NCI-H2196 treated with DMSO at 0.1 percent for 48 hours (cell line): ENCODE data around the gene GABRR3.
"Not testable (repeated sequence)": the region's sequence is repeated elsewhere in the genome, so short reads cannot be mapped to it uniquely, and the experiment has no call there.

ENCODE experiments used
- DNase-seq: peaks from one replicate; lab custom pipeline; 2025; ENCODE audit not compliant: unreplicated experiment; lab: John Stamatoyannopoulos, UW

The GABRR3 gene

DNA sequence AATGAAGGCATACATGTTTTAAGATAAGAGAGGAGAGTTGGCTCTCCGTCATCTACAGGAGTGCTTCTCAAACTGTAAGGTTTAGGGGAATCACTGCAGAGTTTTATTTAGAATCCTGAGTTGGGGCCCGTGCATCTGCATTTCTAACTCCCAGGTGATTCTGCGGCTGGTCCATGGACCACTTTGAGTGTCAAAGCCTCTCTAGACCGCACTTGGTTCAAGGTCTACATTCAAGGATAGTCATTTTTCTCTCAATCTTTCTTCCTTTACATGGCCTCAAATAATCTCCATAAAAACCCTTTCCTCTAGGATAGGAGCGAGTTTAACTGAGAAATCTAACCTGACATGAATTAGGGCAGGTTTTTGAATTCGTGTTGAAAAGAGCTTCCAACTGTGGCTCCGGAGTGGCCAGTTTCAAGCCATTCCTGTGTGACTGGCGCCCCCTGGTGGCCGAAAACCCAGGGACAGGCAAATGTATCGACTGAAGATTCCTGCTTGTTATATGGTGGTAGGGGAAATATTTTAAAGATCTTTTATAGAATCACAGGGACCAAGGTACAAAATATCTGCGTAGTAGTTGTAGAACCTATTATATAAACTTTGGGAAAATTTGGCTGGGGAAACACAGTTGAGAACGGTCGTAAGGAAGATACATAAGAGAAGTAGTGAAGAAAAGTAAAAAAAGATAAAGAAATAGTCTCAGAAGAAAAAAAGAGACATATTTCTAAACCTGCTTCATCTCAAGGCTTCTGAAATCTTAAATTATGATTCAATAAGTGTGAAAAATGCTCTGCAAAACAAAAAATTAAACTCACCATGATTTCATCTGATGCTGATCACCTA lies 11.9 kb downstream of the GABRR3 start:
- DNase-seq: peak; percentile 20

DNA sequence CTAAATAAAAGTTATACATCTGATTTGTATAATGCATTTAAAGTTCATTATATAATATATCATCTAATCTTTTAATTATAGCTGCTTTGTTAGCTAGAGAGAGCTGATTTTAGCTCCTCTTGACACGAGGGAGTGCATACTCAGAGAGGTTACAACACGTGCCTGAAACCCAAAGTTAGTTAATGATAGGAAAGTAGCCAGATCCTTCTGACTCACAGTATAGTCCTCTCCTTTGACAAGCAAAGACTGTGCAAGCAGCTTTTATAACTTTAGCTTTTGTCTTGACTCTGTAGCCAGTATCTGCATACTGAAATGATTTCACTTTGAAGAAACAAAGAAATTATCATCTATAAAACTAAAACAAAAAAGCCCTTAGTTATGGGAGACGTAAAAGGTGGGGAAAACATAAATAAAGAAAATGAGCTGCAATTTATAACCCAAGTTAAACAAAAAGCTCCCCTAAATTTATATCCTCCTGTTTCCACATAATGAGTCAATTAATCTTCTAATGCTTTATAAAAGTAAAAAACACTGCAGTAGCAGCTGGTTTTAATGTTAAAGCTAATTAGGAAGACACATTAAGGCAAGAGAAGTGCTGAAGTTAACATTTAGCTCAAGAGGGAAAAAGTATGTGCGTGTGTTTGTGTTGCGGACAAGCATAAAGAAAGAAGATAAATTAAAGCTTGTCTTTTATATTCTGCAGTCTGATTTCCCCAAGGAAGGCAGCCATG lies 13.1 kb downstream of the GABRR3 start:
- DNase-seq: no peak

DNA sequence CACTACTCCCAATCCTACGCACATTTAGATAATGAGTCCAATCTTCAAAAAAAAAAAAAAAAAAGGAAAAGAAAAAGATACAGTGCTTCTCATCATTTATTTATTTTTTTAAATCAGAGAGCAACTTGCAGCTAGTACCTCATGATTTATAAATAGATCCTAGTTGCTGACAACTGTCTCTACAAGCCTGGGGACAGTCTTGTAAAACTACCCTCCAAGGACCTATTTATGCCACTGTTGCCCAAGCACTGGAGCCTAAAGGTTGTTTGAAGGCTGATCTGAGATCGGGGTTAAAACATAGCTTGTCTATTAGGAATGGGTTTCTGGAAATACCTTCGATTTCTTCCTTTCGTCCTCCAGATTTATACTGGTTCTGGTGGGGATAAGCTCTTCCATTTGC lies 14.7 kb downstream of the GABRR3 start:
- DNase-seq: no peak

DNA sequence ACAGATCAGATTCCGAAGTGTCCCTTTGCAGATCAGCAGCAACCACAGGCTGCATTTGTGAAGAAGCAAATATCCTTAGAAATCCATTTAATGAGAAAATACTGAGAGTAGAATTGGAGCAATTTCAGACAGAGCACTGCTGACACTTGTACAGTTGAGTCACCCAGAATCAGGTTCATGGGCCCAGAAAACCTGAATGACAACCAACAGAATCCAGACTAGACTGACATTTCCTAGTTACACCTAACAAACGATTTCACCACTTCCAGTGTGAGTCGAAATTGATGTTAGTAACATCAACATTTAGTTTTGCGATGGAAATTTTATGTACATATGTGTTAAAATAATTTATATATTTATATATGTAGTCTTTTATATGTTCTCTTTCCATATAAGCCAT lies 16.8 kb downstream of the GABRR3 start:
- DNase-seq: no peak

DNA sequence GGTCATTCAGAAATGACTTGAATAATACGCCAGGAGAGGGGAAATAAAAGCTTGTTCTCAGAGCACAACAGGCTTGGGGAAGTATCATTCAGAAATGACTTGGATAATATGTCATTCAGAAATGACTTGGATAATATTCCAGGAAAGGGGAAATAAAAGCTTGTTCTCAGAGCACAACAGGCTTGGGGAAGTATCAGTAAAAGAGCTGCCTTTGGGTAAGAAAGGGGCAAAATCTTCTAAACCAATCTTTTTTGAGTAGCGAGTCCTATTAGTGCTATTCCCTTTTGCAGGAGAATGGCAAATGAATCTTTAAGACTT lies 20.9 kb downstream of the GABRR3 start:
- DNase-seq: no peak

DNA sequence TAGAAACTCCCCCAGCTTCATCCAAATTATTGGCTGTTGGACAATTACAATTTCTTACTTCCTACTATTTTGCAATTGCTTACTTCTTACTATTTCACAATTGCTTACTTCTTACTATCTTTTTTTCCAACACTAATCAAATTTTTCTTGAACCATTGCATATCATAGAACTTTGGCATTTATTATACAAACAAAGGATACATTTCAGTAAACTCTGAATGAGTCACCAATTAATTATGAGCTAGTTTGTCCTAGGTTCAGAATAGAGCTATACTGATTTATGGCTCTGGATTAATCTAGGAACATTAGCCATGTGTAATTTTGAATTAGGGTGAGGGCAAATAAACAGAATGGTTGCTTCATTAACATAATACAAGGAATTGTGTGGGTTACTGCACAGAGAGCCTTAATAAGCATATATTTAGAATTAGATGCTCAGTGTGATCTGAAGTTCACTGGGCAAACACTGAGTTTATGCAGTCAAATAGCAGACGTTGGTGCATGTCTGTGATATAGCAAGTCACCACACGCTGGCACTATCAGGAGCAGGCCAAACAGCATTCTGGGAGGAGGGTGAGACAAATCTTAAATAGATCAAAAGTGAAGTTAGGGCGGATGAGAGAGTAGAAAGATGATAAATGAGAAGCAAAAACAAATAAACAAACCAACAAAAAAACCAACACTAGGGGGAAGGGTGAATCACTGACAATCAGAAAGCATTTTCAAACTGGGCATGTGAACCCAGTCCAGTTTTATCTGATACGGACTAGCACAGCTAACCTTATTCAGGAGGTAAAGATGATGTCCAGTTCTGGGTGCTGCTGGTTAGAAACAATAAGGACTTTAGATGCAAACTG lies 21.5 kb downstream of the GABRR3 start:
- DNase-seq: no peak

DNA sequence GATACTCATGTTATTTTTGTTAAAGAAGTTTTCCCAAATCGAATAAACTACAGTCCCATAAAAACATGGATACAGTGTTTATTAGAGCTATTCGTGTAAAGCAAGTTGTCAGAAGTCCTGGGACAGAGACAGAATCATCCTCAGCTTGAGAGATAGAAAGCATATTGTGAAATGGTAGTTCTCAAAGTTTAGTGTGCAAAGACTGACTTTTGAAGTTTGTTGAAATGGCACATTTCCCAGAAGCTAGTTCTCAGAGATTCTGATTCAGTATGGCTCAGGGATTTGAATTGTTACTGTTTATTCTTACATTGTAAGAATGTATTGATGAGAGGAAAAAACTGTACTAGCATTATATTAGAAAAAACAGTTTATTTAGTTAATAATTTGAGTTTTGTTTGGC lies 22.1 kb downstream of the GABRR3 start:
- DNase-seq: no peak

DNA sequence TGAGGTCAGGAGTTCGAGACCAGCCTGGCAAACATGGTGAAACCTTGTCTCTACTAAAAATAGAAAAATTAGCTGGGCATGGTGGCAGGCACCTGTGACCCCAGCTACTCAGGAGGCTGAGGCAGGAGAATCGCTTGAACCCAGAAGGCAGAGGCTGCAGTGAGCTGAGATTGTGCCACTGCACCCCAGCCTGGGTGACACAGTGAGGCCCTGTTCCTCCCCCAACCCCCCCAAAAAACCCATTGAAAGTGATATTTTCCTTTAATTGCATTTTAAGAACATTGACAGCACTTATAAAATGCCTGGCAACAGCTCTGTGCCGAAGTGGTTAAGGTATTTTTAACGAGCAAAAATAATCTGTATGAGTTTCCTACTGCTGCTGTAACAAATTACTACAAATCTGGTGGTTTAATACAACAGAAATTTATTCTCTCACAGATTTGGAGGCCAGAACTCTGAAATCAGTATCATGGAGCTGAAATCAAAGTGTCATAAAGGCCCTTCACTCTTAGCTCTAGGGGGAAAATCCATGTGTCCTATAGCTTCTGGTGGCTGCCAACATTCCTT lies 24.1 kb downstream of the GABRR3 start:
- DNase-seq: not testable (repeated sequence)

DNA sequence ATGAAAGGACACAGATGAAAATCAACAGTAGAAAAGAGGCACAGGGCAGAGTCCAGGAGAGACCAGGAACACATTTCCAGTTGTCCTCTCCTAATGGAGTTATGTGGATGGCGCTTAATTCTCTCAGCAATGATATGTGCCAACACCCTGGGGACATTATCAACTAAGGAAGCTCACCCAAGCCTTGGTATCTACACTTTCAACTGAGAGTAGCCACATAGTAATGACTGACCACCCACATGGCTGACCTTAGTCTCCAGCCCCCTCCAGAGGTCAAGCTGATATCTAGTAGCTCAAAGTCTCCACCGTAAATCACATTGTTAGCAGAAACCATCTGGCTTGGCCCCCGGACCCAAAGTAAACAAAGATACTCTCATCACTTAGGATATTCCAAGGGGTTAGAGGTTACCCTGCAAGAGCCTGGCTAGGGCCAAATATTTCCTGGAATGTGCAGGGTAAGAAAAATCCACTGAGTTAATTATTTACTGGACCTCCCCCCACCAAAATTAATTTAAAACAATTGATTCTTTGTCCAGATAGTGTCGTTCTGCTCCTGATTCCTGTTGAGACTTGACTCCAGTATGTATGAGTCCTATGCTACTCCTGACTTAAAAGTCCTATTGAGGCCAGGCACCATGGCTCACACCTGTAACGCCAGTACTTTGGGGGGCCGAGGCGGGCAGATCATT lies 24.8 kb downstream of the GABRR3 start:
- DNase-seq: no peak

DNA sequence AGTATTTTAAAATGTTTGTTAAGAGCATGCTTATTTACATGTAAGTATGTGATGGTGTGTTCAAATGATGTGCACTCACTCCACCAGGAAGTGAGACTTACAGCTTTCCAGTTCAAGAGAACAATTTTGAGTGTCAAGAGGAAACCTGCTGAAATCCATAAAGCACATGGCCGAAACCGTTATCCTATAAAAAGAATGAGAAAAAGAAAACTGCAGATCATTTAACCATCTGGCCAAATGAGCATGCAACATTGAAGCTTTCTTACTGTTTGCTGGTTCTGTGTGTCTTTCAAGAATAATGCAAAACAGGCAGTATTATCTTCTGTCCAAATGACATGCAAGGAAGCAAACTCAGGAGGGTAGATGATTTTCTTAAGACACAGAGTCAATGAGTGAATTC lies 26.3 kb downstream of the GABRR3 start:
- DNase-seq: no peak

DNA sequence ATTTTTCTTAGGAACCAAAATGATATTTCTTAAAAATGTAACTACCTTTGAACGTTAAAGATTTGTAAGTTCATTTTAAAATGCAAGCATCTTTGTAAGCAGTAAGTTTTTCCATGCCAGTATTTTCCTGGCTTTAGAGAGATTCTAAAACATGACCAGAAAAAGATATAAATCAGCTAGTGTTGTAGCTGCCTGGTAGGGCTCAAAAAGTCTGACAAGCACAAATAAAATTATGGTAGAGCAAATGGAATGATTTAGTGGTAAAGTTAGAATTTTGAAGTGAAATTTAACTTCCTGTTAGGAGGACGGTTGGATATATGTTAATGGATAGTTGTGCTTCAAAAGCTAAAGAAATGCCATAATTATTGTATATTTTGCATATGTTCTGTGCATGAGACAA lies 29.7 kb downstream of the GABRR3 start:
- DNase-seq: no peak

DNA sequence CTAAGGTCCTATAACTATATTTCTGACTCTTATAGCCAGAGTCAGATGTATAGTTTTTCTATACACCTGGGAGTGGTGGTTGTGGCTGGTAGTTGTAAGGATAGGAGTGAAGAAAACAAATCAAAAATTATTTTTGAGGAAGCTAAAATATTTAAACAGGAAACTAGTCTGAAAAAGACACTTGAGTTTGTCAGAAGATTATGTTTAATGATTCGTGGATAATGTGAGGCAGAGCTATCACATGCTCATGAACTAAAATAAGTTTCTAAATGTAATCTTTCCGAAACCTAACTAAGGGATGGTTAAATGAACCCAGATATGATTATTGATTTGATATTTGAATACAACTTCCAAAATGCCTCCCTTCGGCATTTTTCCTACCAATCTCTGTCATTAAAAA lies 30.4 kb downstream of the GABRR3 start:
- no peak for DNase-seq

DNA sequence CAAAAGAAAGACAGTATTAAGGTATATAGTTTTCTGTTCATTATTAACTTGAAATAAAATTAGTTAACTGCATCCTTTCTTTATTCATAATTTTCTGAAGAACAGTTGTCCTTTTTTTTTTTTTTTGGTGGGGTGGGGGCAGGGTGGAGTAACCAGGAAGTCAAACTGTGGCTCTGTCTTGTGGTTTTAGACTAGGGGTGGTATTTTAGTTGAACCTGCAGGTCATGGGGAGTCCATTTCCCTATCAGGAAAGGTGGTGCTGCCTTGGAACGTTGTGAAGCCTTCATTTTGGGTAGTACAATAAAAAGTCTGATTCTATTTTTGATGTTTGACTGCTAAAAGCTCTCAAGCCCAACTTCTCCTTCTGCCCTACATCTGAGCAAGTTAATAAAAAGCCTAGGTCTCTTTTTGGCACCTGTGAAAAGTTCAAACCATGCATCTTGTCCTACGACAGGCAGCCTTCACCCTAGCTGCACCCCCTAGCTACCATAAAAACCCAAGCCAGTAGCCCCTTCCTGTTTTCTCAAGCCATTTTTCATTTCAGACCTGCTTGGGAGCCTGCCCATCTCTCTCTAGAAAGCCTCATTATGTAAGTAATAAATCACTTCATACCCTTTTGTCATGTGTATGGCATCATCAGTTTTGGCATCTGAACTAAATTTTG lies 31.7 kb downstream of the GABRR3 start:
- DNase-seq: no peak

DNA sequence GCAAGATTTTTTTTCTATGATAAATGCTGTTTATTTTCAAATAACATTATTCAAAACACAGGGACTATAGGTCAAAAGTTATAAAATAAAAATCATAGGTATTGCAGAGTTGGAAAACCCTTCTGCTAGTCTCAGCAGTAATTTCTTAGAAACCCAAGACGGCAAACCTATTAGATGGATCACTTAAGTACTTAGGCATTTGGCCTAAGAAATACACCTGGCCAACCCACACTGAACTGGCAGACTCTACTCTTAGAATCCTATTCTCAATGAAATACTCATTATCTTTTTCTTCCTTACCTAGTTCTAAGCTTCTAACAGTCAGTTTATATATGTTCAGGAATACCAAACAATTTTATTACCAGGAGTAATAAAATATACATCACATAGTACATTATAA lies 32.4 kb downstream of the GABRR3 start:
- DNase-seq: no peak

DNA sequence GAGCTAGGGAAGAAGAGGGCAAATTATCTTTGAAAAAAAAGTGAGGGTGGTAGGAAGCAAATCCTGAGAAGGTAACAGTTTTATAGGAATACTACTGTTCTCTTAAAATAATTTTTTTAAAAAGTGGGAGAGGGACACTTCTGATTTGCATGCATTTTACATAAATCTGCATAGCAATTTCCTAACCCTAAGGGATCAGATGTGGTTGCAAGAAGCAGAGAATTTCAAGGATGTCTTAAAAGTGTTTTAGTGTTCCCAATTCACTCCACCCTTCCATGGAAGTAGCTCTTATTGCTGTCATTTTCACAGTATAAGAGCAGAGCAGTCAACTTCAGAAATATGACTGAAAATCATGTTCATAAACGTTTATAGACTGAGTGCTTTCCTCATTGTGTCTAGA lies 35.1 kb downstream of the GABRR3 start:
- DNase-seq: no peak

DNA sequence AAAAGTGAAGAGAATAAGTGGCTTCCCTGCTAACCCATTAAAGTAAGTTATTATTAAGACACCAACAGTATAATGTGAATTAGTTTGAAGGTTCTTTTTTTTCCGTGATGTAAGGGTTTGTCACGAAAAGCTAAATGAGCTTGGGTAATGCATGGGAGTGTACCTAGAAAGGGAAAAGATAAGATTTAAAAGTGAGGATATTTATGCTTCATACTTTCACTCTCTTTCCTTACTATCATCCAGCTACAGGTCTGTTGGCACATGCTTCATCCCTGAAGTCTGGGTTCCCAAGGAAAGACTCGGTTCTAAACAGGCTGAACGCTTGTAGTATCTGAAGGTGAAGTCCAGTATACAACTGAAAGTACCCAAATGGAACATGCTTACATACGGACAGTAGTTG lies 36.0 kb downstream of the GABRR3 start:
- DNase-seq: no peak

DNA sequence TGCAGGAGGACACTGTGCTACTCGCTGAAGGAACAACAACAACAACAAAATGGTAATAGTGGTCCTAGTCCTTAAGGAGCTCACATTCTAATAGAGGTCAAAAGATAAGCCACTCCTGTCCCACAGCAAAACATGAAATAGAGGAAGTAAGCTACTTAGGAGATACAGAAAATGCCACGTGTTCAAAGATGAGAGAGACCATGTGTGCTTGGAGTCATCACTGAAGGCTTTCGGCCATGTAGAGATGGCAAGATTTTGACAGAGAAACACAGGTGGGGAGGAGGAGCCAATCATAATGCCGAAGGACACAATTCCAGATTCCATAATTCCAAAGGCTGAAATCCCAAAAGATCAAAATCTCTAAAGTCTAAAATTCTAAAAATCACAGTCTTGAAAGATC lies 38.1 kb downstream of the GABRR3 start:
- DNase-seq: no peak

DNA sequence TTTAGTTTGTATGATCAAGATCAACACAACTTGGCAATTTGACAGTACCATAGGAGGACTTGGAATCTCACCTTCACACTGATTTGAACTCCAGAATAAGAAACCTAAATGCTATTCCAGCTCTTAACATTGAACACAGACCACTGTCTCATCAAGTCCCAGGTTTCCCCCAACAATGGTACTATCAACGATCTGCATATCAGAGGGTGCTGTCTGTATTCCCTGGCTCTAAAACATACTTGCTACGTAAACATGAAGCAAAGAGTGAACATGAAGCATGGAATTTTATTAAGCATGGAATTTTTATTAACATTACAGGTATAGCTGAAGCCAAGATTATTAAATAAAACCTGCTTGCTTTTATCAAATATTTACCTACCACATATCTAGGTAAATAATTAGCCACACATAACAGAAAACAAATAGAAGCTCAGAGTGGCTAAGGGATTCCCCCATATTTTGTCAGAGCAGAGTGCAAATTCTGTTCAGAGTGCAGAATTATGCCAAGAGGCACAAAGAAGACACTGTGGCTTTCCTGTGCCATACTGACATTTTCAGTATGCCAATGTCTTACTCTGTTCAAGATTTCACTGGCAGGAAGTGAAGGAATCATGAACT lies 40.7 kb downstream of the GABRR3 start:
- DNase-seq: no peak

DNA sequence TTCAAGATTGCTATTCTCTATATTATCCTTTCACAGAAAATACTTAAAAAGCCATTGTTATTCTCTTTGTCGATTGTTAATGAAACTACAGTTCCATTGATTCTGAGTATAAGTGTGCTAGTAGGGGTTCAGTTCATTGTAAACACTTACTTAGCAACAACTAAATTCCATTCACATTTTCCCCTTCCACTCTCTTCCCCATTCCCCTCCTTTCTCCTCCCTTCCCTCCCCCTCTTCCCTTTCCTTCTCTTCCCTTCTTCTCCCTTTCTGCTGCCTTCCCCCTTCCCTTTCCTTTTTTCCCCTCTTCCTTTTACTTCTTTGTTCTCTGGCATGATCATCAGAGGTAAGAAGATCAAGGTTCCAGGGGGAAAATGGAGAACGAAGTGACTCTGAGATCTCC lies 41.6 kb downstream of the GABRR3 start:
- DNase-seq: no peak
